Kidney (tissue), 14 donors: ENCODE results near the gene VN1R2. TPM values are rescaled to one million over a fixed set of nuclear protein-coding genes. Genes with fewer than 3 reads are reported as not detected.
"Not testable (repeated sequence)": the region's sequence is repeated elsewhere in the genome, so short reads cannot be mapped to it uniquely, and the experiment has no call there.

Source experiments
- DNase-seq, 5 donors: peaks; one replicate each; pipeline ENCODE4 v3.0.0-alpha.2; 2013 to 2020
- FAIRE-seq: peaks from 2 replicates; lab custom pipeline; 2012; peaks lifted over from hg19 to GRCh38; lab: Jason Lieb, UNC
- H3K27ac ChIP-seq, 2 donors: one replicate each; pipeline ENCODE4 v1.7.0; 2013; ENCODE audit warnings: low read depth in 2 of 2, low read length in 2 of 2, inconsistent platforms in 1 of 2
- H3K27me3 ChIP-seq: one replicate; pipeline ENCODE4 v1.7.1; 2013; ENCODE audit warnings: low read length, inconsistent platforms; ENCODE audit not compliant: control insufficient read depth, insufficient read depth
- H3K36me3 ChIP-seq, 3 donors: one replicate each; pipeline versions ENCODE4 v1.7.0 to v1.7.1; 2013; ENCODE audit warnings: low read length in 3 of 3, control low read depth in 1 of 3, inconsistent platforms in 1 of 3; ENCODE audit not compliant: insufficient read depth in 3 of 3, control insufficient read depth in 2 of 3
- H3K4me1 ChIP-seq, 3 donors: one replicate each; pipeline versions ENCODE4 v1.7.0 to v1.7.1; 2013; ENCODE audit warnings: low read length in 3 of 3, inconsistent platforms in 1 of 3, low read depth in 1 of 3; ENCODE audit not compliant: control insufficient read depth in 2 of 3, insufficient read depth in 2 of 3
- H3K4me3 ChIP-seq, 3 donors: one replicate each; pipeline versions ENCODE4 v1.7.0 to v1.8.1; 2013; ENCODE audit warnings: low read length in 3 of 3, control low read depth in 1 of 3, inconsistent platforms in 1 of 3
- H3K9ac ChIP-seq, 3 donors: one replicate each; pipeline versions ENCODE4 v1.7.0 to v1.7.1; 2013; ENCODE audit warnings: low read length in 3 of 3, control low read depth in 1 of 3, inconsistent platforms in 1 of 3
- H3K9me3 ChIP-seq, 3 donors: one replicate each; pipeline versions ENCODE4 v1.7.0 to v1.7.1; 2013; ENCODE audit warnings: low read length in 3 of 3, control low read depth in 1 of 3, inconsistent platforms in 1 of 3; ENCODE audit not compliant: control insufficient read depth in 2 of 3, insufficient read depth in 1 of 3
- intact Hi-C: fragments of 100-400 bp; cut with DNase I; formaldehyde crosslinking; loops from one replicate; pipeline ENCODE4 v1.11.1; 2022
- polyA plus RNA-seq: library from polyadenylated mRNA; stranded (reverse); fragments of 350-450 nt; fragmentation: Illumina TruSeq; extraction: RNeasy Lipid Tissue Mini Kit (QIAGEN cat#74804); gene quantifications from one replicate; pipeline ENCODE4 v1.2.3, GENCODE V29; 2014; ENCODE audit warnings: low read depth, low replicate concordance; ENCODE audit not compliant: insufficient read depth
- total RNA-seq: library from RNA; stranded (reverse); fragmentation: NEBNext Ultra II Directional; extraction: Animal tissue kit (Norgen Biotek cat#: 25700); gene quantifications from one replicate; pipeline ENCODE4 v1.2.1, GENCODE V29; 2021
- TF ChIP-seq, protein P1 (sequence below): IDR thresholded peaks from 3 replicates; pipeline ENCODE4 v1.5.1; 2012; ENCODE audit warnings: mild to moderate bottlenecking, moderate library complexity, borderline replicate concordance; ENCODE audit not compliant: insufficient read depth; ENCODE audit errors: extremely low read depth
- donor health status: control.
- donor health status: control.
- donor health status: control.
- donor health status: control.
- donor health status: control.
- donor health status: DM: yes; HTN: yes; CAD: no.
- donor health status: Normal renal cell carcinoma (clear cell type).

The VN1R2 gene
- total and polyA plus RNA-seq, 2 donors from 2014 or later, result not detected

DNA sequence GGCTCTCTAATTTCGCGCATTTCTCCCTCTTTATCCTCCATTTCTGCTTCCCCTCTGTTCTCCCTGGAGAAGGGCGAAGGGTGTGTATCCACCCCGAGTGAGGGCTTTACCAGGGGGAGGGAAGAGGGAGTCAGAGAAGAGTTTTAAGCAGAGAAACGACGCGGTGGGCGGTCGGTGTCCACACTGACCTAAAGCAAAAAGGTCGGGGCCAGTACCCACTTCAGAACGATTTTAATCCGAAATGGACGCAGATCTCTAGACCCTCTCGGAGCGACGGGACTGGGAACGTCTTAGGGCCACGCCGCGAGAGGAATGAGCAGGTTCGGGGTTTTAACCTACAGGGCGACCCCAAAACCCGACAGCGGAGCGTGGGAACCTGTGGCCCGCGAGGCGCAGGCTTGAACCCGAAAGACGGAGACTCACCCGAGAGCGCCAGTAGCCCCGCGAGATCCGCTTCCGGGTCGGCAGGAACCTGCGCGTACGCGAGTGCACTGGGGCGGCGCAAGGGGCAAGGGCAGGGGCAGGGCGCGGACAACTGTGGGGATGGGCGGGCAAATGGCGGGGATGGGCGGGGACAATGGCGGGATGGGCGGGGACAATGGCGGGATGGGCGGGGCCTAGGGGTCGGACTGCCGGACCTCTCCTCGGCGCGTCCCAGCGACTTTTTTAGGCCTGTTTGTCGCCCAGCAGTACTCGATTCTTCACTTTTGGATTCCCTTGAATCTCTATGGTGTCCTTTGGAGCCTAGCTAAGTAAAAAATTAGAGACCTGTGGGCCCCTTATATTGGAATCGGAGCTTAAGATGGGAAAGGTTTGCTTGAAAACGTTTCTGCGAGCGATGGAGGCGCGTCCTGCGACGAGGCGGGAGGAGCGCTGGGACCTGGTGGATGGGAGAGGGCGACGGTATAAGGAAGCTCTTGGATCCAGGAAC, 3.4 kb upstream of the VN1R2 start, which contains the start of gene ZNF677:
Gene ZNF677 (minus strand): TSS at position 463 of the 931 bp plus-strand sequence. CDS start 3,323 bp downstream, outside the sequence.
- DNase-seq, result peak; percentile 93 to 98 (median 95)
- no peak for FAIRE-seq
- Histone ChIP-seq H3K9me3 (peaks cover 3 to 6% (median 4%) of the 10 kb centered on the region in 3 donors), H3K4me1 (no peaks in the 10 kb centered on the region), H3K4me3 (peak within 1 kb of the TSS; percentile 89 to 97 (median 94)), H3K9ac (peak within 1 kb of the TSS; percentile 37 to 90 (median 88)), H3K27ac (peak within 1 kb of the TSS; percentile 66 to 79), H3K27me3 (no peaks in the 10 kb centered on the region), H3K36me3 (peaks cover 7 to 27% (median 13%) of the 10 kb centered on the region in 3 donors)
- intact Hi-C loops, result no loop called here
- TF ChIP-seq, protein P1, sequence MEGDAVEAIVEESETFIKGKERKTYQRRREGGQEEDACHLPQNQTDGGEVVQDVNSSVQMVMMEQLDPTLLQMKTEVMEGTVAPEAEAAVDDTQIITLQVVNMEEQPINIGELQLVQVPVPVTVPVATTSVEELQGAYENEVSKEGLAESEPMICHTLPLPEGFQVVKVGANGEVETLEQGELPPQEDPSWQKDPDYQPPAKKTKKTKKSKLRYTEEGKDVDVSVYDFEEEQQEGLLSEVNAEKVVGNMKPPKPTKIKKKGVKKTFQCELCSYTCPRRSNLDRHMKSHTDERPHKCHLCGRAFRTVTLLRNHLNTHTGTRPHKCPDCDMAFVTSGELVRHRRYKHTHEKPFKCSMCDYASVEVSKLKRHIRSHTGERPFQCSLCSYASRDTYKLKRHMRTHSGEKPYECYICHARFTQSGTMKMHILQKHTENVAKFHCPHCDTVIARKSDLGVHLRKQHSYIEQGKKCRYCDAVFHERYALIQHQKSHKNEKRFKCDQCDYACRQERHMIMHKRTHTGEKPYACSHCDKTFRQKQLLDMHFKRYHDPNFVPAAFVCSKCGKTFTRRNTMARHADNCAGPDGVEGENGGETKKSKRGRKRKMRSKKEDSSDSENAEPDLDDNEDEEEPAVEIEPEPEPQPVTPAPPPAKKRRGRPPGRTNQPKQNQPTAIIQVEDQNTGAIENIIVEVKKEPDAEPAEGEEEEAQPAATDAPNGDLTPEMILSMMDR, result no peak

DNA sequence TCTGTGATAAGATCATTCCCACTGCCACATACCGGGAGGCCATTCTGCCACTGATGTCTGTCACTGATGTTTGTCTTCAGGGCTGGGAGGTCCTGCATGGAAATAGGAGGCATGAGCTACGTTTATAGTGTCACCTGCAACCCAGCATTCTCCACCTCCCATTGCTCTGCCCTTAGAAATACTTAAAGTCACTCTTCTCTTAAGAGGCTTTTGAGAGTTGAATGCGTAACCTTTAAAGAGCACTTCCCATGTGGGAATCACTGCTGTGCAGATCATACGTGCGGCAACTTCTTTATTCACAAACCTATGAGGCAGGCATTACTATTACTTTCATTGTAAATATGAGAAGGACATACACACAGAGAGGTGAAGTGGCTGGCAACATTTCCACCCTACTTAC, 9.5 kb downstream of the VN1R2 start, which contains the start of gene VN1R4:
Gene VN1R4 (minus strand): TSS at position 101 of the 400 bp plus-strand sequence. CDS start 58 bp downstream, at position 43.
- H3K4me1 ChIP-seq, FAIRE-seq, H3K36me3 ChIP-seq, H3K9me3 ChIP-seq, intact Hi-C loops, H3K4me3 ChIP-seq, H3K27me3 ChIP-seq, DNase-seq, H3K9ac ChIP-seq, H3K27ac ChIP-seq: not testable (repeated sequence)

DNA sequence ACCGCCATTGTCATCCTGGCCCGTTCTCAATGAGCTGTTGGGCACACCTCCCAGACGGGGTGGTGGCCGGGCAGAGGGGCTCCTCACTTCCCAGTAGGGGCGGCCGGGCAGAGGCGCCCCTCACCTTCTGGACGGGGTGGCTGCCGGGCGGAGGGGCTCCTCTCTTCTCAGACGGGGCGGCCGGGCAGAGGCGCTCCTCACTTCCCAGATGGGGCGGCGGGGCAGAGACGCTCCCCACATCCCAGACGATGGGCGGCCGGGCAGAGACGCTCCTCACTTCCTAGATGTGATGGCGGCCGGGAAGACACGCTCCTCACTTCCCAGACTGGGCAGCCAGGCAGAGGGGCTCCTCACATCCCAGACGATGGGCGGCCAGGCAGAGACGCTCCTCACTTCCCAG, 11.8 kb downstream of the VN1R2 start:
- DNase-seq, intact Hi-C loops, H3K27me3 ChIP-seq, H3K9ac ChIP-seq, H3K27ac ChIP-seq, FAIRE-seq, H3K36me3 ChIP-seq, H3K9me3 ChIP-seq, H3K4me3 ChIP-seq, H3K4me1 ChIP-seq: not testable (repeated sequence)

DNA sequence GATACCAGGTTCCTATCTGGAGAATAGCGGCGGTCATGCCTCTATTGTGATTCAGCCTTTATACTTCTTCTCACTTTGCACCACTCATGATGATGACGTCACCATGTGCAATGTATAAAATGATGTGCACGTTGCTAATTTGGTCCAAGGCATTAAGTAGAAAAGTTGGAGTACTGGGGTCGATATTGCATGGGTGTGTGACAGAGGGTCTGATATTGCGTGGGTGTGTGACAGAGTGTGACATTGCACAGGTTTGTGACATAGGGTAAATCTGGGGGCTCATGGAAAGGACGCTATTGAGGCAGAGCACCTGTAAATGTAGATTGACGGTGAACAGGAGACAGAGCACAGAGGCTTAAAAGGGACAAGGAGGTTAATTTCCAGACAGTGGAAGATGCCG, 14.0 kb downstream of the VN1R2 start:
- TF ChIP-seq, protein P1, result no peak
- Histone ChIP-seq H3K27ac (no peak overlapping the region), H3K4me1 (no peaks in the 10 kb centered on the region), H3K27me3 (no peaks in the 10 kb centered on the region), H3K36me3 (no peaks in the 10 kb centered on the region), H3K4me3 (no peak overlapping the region), H3K9ac (no peak overlapping the region), H3K9me3 (peaks cover 0 to 2% (median 0%) of the 10 kb centered on the region in 3 donors)
- no peak for DNase-seq
- no peak for FAIRE-seq
- intact Hi-C loops, result no loop called here
